ENCODE results near the gene XRCC5.

DNA sequence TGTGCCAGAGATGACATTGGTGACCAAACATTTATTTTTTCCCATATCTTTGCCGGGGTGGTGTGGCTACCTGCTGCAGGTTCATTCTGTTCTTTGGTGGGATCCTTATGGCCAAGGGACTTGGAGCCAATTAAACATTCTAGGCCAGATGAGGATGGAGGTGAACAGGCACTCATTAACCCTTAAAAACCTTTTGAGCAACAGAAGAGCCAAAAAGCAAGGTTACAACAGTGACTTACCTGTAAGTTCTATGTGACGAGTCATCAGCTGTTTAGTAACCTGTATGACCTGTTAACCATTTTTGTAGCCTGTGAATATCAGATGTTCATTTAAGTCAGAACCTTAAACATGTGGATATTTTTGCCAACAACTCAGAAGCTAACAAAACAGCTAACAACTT, 105.6 kb downstream of the XRCC5 start:
- TF ChIP-seq, protein P1, sequence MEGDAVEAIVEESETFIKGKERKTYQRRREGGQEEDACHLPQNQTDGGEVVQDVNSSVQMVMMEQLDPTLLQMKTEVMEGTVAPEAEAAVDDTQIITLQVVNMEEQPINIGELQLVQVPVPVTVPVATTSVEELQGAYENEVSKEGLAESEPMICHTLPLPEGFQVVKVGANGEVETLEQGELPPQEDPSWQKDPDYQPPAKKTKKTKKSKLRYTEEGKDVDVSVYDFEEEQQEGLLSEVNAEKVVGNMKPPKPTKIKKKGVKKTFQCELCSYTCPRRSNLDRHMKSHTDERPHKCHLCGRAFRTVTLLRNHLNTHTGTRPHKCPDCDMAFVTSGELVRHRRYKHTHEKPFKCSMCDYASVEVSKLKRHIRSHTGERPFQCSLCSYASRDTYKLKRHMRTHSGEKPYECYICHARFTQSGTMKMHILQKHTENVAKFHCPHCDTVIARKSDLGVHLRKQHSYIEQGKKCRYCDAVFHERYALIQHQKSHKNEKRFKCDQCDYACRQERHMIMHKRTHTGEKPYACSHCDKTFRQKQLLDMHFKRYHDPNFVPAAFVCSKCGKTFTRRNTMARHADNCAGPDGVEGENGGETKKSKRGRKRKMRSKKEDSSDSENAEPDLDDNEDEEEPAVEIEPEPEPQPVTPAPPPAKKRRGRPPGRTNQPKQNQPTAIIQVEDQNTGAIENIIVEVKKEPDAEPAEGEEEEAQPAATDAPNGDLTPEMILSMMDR (optimal IDR thresholded peaks at IDR 0.05 in 1 of 3, IDR thresholded peaks at IDR 0.05 in 1 of 3, conservative IDR thresholded peaks at IDR 0.05 in 1 of 3; ENCODE audit: extremely low read depth in 1 of 3, insufficient read depth in 2 of 3, low read length in 3 of 3): no peak
- TF ChIP-seq EZH2 (IDR thresholded peaks at IDR 0.05; ENCODE audit: low read length): no peak
